Muscle layer of duodenum (tissue), 2 donors: ENCODE measurements around the gene PTPRE.
"Not testable (repeated sequence)": the region's sequence is repeated elsewhere in the genome, so short reads cannot be mapped to it uniquely, and the experiment has no call there.

Experiments
- H3K27ac ChIP-seq: one replicate; pipeline ENCODE4 v1.7.0; 2013; ENCODE audit warnings: mild to moderate bottlenecking, low read length
- H3K27me3 ChIP-seq: one replicate; pipeline ENCODE4 v1.7.0; 2013; ENCODE audit warnings: low read depth, mild to moderate bottlenecking, control low read depth, low read length
- H3K36me3 ChIP-seq, 2 donors: one replicate each; pipeline ENCODE4 v1.7.0; 2013; ENCODE audit warnings: low read length in 2 of 2, control low read depth in 1 of 2, mild to moderate bottlenecking in 1 of 2; ENCODE audit not compliant: insufficient read depth in 2 of 2, control insufficient read depth in 1 of 2
- H3K4me1 ChIP-seq, 2 donors: one replicate each; pipeline ENCODE4 v1.7.0; 2013; ENCODE audit warnings: low read length in 2 of 2, mild to moderate bottlenecking in 2 of 2, control low read depth in 1 of 2, moderate library complexity in 1 of 2; ENCODE audit not compliant: insufficient read depth in 2 of 2, control insufficient read depth in 1 of 2
- H3K4me3 ChIP-seq, 2 donors: one replicate each; pipeline ENCODE4 v1.7.0; 2013; ENCODE audit warnings: low read length in 2 of 2, low read depth in 1 of 2, mild to moderate bottlenecking in 1 of 2
- H3K9me3 ChIP-seq, 2 donors: one replicate each; pipeline ENCODE4 v1.7.0; 2013; ENCODE audit warnings: low read length in 2 of 2, control low read depth in 1 of 2, mild to moderate bottlenecking in 1 of 2; ENCODE audit not compliant: control insufficient read depth in 1 of 2
- donor health status: healthy.

The PTPRE gene

GRCh38 chr10:127989481-127990012, 82.6 kb downstream of the PTPRE start:
- H3K36me3 ChIP-seq, result no peaks in the 10 kb centered on the region
- no peak overlapping the region for H3K27ac ChIP-seq
- H3K9me3 ChIP-seq, result no peaks in the 10 kb centered on the region
- no peaks in the 10 kb centered on the region for H3K27me3 ChIP-seq
- H3K4me3 ChIP-seq, result no peak overlapping the region
- H3K4me1 ChIP-seq, result peaks cover 0 to 7% of the 10 kb centered on the region in 2 donors

DNA sequence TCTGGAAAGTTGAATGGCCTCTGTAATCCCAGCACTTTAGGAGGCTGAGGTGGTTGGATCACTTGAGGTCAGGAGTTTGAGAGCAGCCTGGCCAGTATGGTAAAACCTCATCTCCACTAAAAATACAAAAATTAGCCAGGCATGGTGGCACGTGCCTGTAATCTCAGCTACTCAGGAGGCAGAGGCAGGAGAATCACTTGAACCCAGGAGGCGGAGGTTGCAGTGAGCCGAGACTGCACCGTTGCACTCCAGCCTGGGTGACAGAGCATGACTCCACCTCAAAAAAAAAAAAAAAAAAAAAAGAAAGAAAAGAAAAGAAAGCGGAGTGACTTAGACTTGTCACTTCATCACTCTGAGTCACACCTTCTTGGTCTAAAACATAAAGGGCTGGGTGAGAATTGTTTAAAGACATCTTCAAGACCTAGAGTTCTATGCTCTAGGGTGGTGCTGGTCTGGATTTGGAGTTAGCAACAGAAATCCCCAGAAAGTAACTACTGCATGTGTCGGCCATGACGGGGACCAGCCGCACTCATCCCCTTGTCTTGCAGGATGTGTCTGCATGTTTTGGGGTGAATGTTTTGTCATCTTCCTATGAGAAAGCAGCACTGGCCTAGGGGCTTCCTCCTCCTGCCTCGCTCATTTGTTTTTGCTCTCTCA, 83.4 kb downstream of the PTPRE start:
- peak overlapping the region; percentile 33 for H3K27ac ChIP-seq
- not testable (repeated sequence) for H3K36me3 ChIP-seq, H3K4me3 ChIP-seq, H3K9me3 ChIP-seq, H3K27me3 ChIP-seq, H3K4me1 ChIP-seq

GRCh38 chr10:127990846-127991542, 84.1 kb downstream of the PTPRE start:
- Histone ChIP-seq H3K36me3 (no peaks in the 10 kb centered on the region), H3K9me3 (no peaks in the 10 kb centered on the region), H3K4me1 (peaks cover 0 to 7% of the 10 kb centered on the region in 2 donors), H3K4me3 (no peak overlapping the region), H3K27ac (peak overlapping the region; percentile 33), H3K27me3 (no peaks in the 10 kb centered on the region)

GRCh38 chr10:127991543-127992255, 84.8 kb downstream of the PTPRE start:
- Histone ChIP-seq H3K4me3 (no peak overlapping the region), H3K27ac (peak overlapping the region; percentile 25), H3K36me3 (no peaks in the 10 kb centered on the region), H3K9me3 (no peaks in the 10 kb centered on the region), H3K27me3 (no peaks in the 10 kb centered on the region), H3K4me1 (peaks cover 0 to 7% of the 10 kb centered on the region in 2 donors)

- H3K36me3 ChIP-seq, result no peaks in the 10 kb centered on the region
- H3K4me3 ChIP-seq, result no peak overlapping the region
- H3K27ac ChIP-seq, result no peak overlapping the region
- no peaks in the 10 kb centered on the region for H3K9me3 ChIP-seq
- peaks cover 0 to 7% of the 10 kb centered on the region in 2 donors for H3K4me1 ChIP-seq
- no peaks in the 10 kb centered on the region for H3K27me3 ChIP-seq
Observed at GRCh38 chr10:127992376-127992775, 85.5 kb downstream of the PTPRE start.

- Histone ChIP-seq H3K4me1 (peaks cover 0 to 7% of the 10 kb centered on the region in 2 donors), H3K9me3 (no peaks in the 10 kb centered on the region), H3K27me3 (no peaks in the 10 kb centered on the region), H3K36me3 (no peaks in the 10 kb centered on the region), H3K27ac (no peak overlapping the region), H3K4me3 (no peak overlapping the region)
Observed at GRCh38 chr10:127993056-127993690, 86.3 kb downstream of the PTPRE start.

DNA sequence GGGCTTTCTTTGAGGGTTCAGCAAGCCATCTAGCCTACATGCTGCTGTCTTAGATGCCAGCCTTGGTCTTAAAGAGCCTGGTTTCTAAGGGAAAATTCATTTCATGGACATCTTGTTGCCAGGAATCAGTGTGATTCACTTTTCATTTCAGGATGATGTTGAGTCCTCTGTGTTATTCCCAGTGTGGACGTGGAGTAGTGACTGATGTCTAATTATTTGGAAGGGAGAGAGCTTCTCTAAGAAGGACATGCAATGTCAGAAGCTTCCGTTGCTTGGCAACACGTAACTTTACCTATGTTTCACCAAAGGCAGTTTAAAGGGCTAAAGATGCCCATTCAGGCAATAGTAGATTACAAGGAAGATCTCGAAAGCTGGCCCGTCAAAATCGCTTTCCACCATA, 89.0 kb downstream of the PTPRE start:
- Histone ChIP-seq H3K4me3 (no peak overlapping the region), H3K9me3 (no peaks in the 10 kb centered on the region), H3K36me3 (no peaks in the 10 kb centered on the region), H3K27me3 (no peaks in the 10 kb centered on the region), H3K27ac (no peak overlapping the region), H3K4me1 (no peaks in the 10 kb centered on the region)

- Histone ChIP-seq H3K27me3 (no peaks in the 10 kb centered on the region), H3K27ac (no peak overlapping the region), H3K36me3 (no peaks in the 10 kb centered on the region), H3K9me3 (no peaks in the 10 kb centered on the region), H3K4me1 (no peaks in the 10 kb centered on the region), H3K4me3 (no peak overlapping the region)
Observed at GRCh38 chr10:127996586-127996985, 89.7 kb downstream of the PTPRE start.

DNA sequence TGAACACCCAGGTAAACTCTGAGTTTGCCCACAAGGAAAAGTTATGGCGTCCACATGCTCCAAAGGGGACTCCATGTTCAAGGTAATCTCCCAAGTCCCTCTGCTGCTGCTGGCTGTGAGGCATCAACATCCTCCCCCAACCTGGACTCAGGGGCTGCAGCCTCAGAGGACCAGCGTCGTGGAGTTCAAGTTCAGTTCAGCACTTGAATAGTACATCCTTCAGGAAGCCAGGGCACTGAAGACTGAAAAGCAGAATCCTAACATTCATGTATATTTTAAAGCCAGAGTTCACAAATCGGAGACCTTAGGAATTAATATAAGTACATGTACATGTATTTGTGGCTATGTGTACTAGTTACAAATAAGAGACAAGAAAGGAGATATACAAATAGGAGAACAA, 90.4 kb downstream of the PTPRE start:
- H3K4me1 ChIP-seq, result no peaks in the 10 kb centered on the region
- peak overlapping the region; percentile 22 for H3K27ac ChIP-seq
- no peak overlapping the region for H3K4me3 ChIP-seq
- H3K9me3 ChIP-seq, result no peaks in the 10 kb centered on the region
- no peaks in the 10 kb centered on the region for H3K36me3 ChIP-seq
- H3K27me3 ChIP-seq, result no peaks in the 10 kb centered on the region

DNA sequence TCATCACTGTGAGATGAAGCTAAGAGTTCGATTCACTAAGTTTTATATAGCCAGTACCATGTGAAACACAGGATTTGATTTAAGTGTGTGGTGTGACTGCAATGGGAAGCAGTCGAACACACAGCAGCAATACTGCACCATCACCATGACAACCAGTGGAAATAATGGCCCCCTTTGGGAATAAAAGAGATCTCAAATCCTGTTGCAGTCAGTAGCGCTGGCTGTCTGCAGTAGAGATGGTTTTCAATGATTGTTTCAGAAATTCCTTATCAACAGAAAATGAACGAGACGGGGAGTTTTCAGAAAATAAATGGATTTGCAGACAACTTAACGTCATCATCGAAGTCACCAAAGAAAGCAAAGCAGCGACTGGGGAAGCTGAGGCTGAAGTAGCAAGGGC, 91.0 kb downstream of the PTPRE start:
- Histone ChIP-seq H3K27ac (peak overlapping the region; percentile 22), H3K36me3 (no peaks in the 10 kb centered on the region), H3K4me1 (no peaks in the 10 kb centered on the region), H3K27me3 (no peaks in the 10 kb centered on the region), H3K9me3 (no peaks in the 10 kb centered on the region), H3K4me3 (no peak overlapping the region)

- no peak overlapping the region for H3K4me3 ChIP-seq
- no peaks in the 10 kb centered on the region for H3K4me1 ChIP-seq
- H3K9me3 ChIP-seq, result no peaks in the 10 kb centered on the region
- no peaks in the 10 kb centered on the region for H3K36me3 ChIP-seq
- no peaks in the 10 kb centered on the region for H3K27me3 ChIP-seq
- no peak overlapping the region for H3K27ac ChIP-seq
Observed at GRCh38 chr10:127998501-127999144, 91.7 kb downstream of the PTPRE start.
